ENCODE measurements around the gene PNMT. TPM values are rescaled to one million over a fixed set of nuclear protein-coding genes. Genes with fewer than 3 reads are reported as not detected.

PNMT gene
- total RNA-seq, 4 donors from 2014 or later, result 3.8 to 5.0 (median 4.7) TPM; not detected in 1

- intact Hi-C loops (cut with DNase I; ENCODE audit: low total_unique reads), result no loop called here
- no peaks in the 10 kb centered on the region for H3K27me3 ChIP-seq
- DNase-seq, result no peak
- peak overlapping the region in 1 of 2 donors; percentile 17 for H3K27ac ChIP-seq
- no peak overlapping the region for H3K4me3 ChIP-seq
- H3K9me3 ChIP-seq, result no peaks in the 10 kb centered on the region
- TF ChIP-seq POLR2A (IDR thresholded peaks at IDR 0.05), result no peak
- TF ChIP-seq CTCF (IDR thresholded peaks at IDR 0.05), result no peak
- no peaks in the 10 kb centered on the region for H3K4me1 ChIP-seq
- no peaks in the 10 kb centered on the region for H3K36me3 ChIP-seq
Observed at GRCh38 chr17:39677542-39678339, 9.5 kb downstream of the PNMT start.

GRCh38 chr17:39678340-39679116, 10.3 kb downstream of the PNMT start:
- no peak for TF ChIP-seq CTCF (IDR thresholded peaks at IDR 0.05)
- no peak for TF ChIP-seq POLR2A (IDR thresholded peaks at IDR 0.05)
- no peak for DNase-seq
- Histone ChIP-seq H3K27me3 (no peaks in the 10 kb centered on the region), H3K4me1 (no peaks in the 10 kb centered on the region), H3K36me3 (no peaks in the 10 kb centered on the region), H3K4me3 (no peak overlapping the region), H3K9me3 (no peaks in the 10 kb centered on the region), H3K27ac (no peak overlapping the region)
- intact Hi-C loops (cut with DNase I; ENCODE audit: low total_unique reads), result no loop called here

GRCh38 chr17:39679521-39680192, 11.4 kb downstream of the PNMT start:
- Histone ChIP-seq H3K4me1 (no peaks in the 10 kb centered on the region), H3K27me3 (no peaks in the 10 kb centered on the region), H3K27ac (no peak overlapping the region), H3K36me3 (no peaks in the 10 kb centered on the region), H3K4me3 (no peak overlapping the region), H3K9me3 (no peaks in the 10 kb centered on the region)
- DNase-seq, result no peak
- intact Hi-C loops (cut with DNase I; ENCODE audit: low total_unique reads), result loop anchor here (10.0 kb wide), 1 partner anchor 45 kb away; the partner anchor contains the start of gene STARD3
- TF ChIP-seq CTCF (IDR thresholded peaks at IDR 0.05) (no peak), POLR2A (IDR thresholded peaks at IDR 0.05) (no peak)

- DNase-seq, result no peak
- Histone ChIP-seq H3K27ac (no peak overlapping the region), H3K27me3 (no peaks in the 10 kb centered on the region), H3K36me3 (no peaks in the 10 kb centered on the region), H3K4me3 (no peak overlapping the region), H3K4me1 (peaks cover 0 to under 1% of the 10 kb centered on the region in 2 donors), H3K9me3 (no peaks in the 10 kb centered on the region)
- no peak for TF ChIP-seq CTCF (IDR thresholded peaks at IDR 0.05)
- TF ChIP-seq POLR2A (IDR thresholded peaks at IDR 0.05), result no peak
- intact Hi-C loops (cut with DNase I; ENCODE audit: low total_unique reads), result loop anchor here (10.0 kb wide), 1 partner anchor 49 kb away; the partner anchor contains the start of gene STARD3
Observed at GRCh38 chr17:39683295-39683939, 15.2 kb downstream of the PNMT start.

Data from uterus (tissue), 4 donors.